Stimulated activated CD8-positive, alpha-beta memory T cell treated with anti-CD3 and anti-CD28 coated beads, Interleukin-15, amount 100 ng/mL, for 1 hour (primary cell): ENCODE measurements around the gene C10orf90.
"Not testable (repeated sequence)": the region's sequence is repeated elsewhere in the genome, so short reads cannot be mapped to it uniquely, and the experiment has no call there.

ENCODE experiments used
- DNase-seq: peaks from one replicate; pipeline ENCODE4 v3.0.0-alpha.2; 2020; ENCODE audit warnings: low read depth

C10orf90 gene

GRCh38 chr10:126583552-126584200 lies 86.8 kb downstream of the C10orf90 start:
- DNase-seq, result no peak

GRCh38 chr10:126581648-126582046 lies 88.8 kb downstream of the C10orf90 start:
- DNase-seq, result no peak

GRCh38 chr10:126580873-126581647 lies 89.4 kb downstream of the C10orf90 start:
- no peak for DNase-seq

GRCh38 chr10:126576336-126576735 lies 94.2 kb downstream of the C10orf90 start:
- DNase-seq, result no peak

GRCh38 chr10:126570621-126571602 lies 99.6 kb downstream of the C10orf90 start:
- DNase-seq, result no peak

GRCh38 chr10:126570245-126570570 lies 100.3 kb downstream of the C10orf90 start:
- DNase-seq, result no peak

- DNase-seq, result no peak
These were observed 100.8 kb downstream of the C10orf90 start for GRCh38 chr10:126569513-126570244.

- DNase-seq, result no peak
These were observed 101.6 kb downstream of the C10orf90 start for GRCh38 chr10:126568809-126569385.

GRCh38 chr10:126565871-126566270 lies 104.6 kb downstream of the C10orf90 start:
- DNase-seq, result no peak

GRCh38 chr10:126565441-126565840 lies 105.1 kb downstream of the C10orf90 start:
- no peak for DNase-seq

- DNase-seq, result no peak
These were observed 106.1 kb downstream of the C10orf90 start for GRCh38 chr10:126564326-126564888.

GRCh38 chr10:126563361-126563760 lies 107.1 kb downstream of the C10orf90 start:
- DNase-seq, result no peak

- no peak for DNase-seq
These were observed 108.4 kb downstream of the C10orf90 start for GRCh38 chr10:126561921-126562680.

- no peak for DNase-seq
These were observed 109.1 kb downstream of the C10orf90 start for GRCh38 chr10:126561294-126561920.

GRCh38 chr10:126558881-126559280 lies 111.6 kb downstream of the C10orf90 start:
- no peak for DNase-seq

- no peak for DNase-seq
These were observed 119.3 kb downstream of the C10orf90 start for GRCh38 chr10:126551202-126551601.

GRCh38 chr10:126550586-126550985 lies 119.9 kb downstream of the C10orf90 start:
- not testable (repeated sequence) for DNase-seq

- DNase-seq, result no peak
These were observed 121.1 kb downstream of the C10orf90 start for GRCh38 chr10:126549344-126549743.

GRCh38 chr10:126544565-126544964 lies 125.9 kb downstream of the C10orf90 start:
- no peak for DNase-seq
